Ureter (tissue), 1 donor: ENCODE results near the gene FERMT3. TPM values are rescaled to one million over a fixed set of nuclear protein-coding genes. Genes with fewer than 3 reads are reported as not detected.

Experiments used
- DNase-seq: peaks from one replicate; pipeline ENCODE4 v3.0.0-alpha.2; 2020; ENCODE audit warnings: low spot score
- total RNA-seq: library from RNA; stranded (reverse); gene quantifications from one replicate; pipeline ENCODE4 v1.2.4, GENCODE V29; 2023
- donor health status: DM: yes; HTN: yes; CAD: no.

FERMT3 gene
- total RNA-seq, 1 donor from 2014 or later: 15.5 TPM

- no peak for DNase-seq
Measured at GRCh38 chr11:64186492-64187165, 19.9 kb upstream of the FERMT3 start.

- no peak for DNase-seq
Measured at GRCh38 chr11:64192434-64192833, 14.1 kb upstream of the FERMT3 start.

GRCh38 chr11:64196626-64197025 is 9.9 kb upstream of the FERMT3 start:
- no peak for DNase-seq

- no peak for DNase-seq
Measured at GRCh38 chr11:64198511-64198910, 8.0 kb upstream of the FERMT3 start.

- no peak for DNase-seq
Measured at GRCh38 chr11:64201543-64201942, 5.0 kb upstream of the FERMT3 start.

GRCh38 chr11:64202992-64203391 is 3.5 kb upstream of the FERMT3 start:
- DNase-seq: no peak

GRCh38 chr11:64203421-64204079 is 3.0 kb upstream of the FERMT3 start:
- no peak for DNase-seq

- no peak for DNase-seq
Measured at GRCh38 chr11:64204080-64204440, 2.5 kb upstream of the FERMT3 start.

- DNase-seq: peak; percentile 89
Measured at GRCh38 chr11:64204464-64204989, 2.0 kb upstream of the FERMT3 start.

GRCh38 chr11:64207256-64208085 is 950 bp downstream of the FERMT3 start:
- no peak for DNase-seq

- DNase-seq: no peak
Measured at GRCh38 chr11:64208086-64208795, 1.7 kb downstream of the FERMT3 start.

GRCh38 chr11:64208796-64209562 is 2.5 kb downstream of the FERMT3 start:
- DNase-seq: no peak

GRCh38 chr11:64209563-64209843 is 3.0 kb downstream of the FERMT3 start:
- no peak for DNase-seq

- no peak for DNase-seq
Measured at GRCh38 chr11:64210301-64211020, 3.9 kb downstream of the FERMT3 start.

- DNase-seq: no peak
Measured at GRCh38 chr11:64211181-64211872, 4.8 kb downstream of the FERMT3 start.

GRCh38 chr11:64216879-64217278 is 10.4 kb downstream of the FERMT3 start:
- DNase-seq: no peak

- DNase-seq: no peak
Measured at GRCh38 chr11:64218628-64219353, 12.3 kb downstream of the FERMT3 start.

- DNase-seq: no peak
Measured at GRCh38 chr11:64219354-64219684, 12.8 kb downstream of the FERMT3 start.

GRCh38 chr11:64219755-64220154 is 13.2 kb downstream of the FERMT3 start:
- DNase-seq: no peak

GRCh38 chr11:64220271-64220670 is 13.8 kb downstream of the FERMT3 start:
- DNase-seq: no peak
